ENCODE data around the gene PLCL2.

GRCh38 chr3:17023006-17023664 lies 138.4 kb downstream of the PLCL2 start:
- TF ChIP-seq CTCF (IDR thresholded peaks at IDR 0.05) (no peak), POLR2A (IDR thresholded peaks at IDR 0.05) (no peak)
